ENCODE data around the gene OCA2.

The OCA2 gene

GRCh38 chr15:27885201-27885600, 213.9 kb downstream of the OCA2 start:
- Histone ChIP-seq H3K27me3 (replicated peaks) (no peaks in the 10 kb centered on the region), H3K36me3 (replicated peaks) (no peaks in the 10 kb centered on the region)
- in situ Hi-C loops (cut with HindIII; ENCODE audit: low pct_ligation_motif_present, low sequenced_read_pairs): no loop called here

GRCh38 chr15:27884726-27885125, 214.4 kb downstream of the OCA2 start:
- no peak for TF ChIP-seq CTCF (IDR thresholded peaks at IDR 0.05; ENCODE audit: low read depth, low read length, missing control alignments)
- no peak overlapping the region for H3K4me3 ChIP-seq (ENCODE audit: low read depth, low read length)
- DNase-seq: no peak
- in situ Hi-C loops (cut with HindIII; ENCODE audit: low pct_ligation_motif_present, low sequenced_read_pairs): no loop called here
- no peak overlapping the region for H3K27ac ChIP-seq
- no peaks in the 10 kb centered on the region for H3K36me3 ChIP-seq (replicated peaks)
- H3K27me3 ChIP-seq (replicated peaks): no peaks in the 10 kb centered on the region

More at GRCh38 chr15:27885201-27885600, 213.9 kb downstream of the OCA2 start:
- DNase-seq: no peak
- H3K27ac ChIP-seq: no peak overlapping the region
- TF ChIP-seq CTCF (IDR thresholded peaks at IDR 0.05; ENCODE audit: low read depth, low read length, missing control alignments): no peak
- H3K4me3 ChIP-seq (ENCODE audit: low read depth, low read length): no peak overlapping the region

GRCh38 chr15:27878841-27879240, 220.3 kb downstream of the OCA2 start:
- no peak for TF ChIP-seq CTCF (IDR thresholded peaks at IDR 0.05; ENCODE audit: low read depth, low read length, missing control alignments)
- in situ Hi-C loops (cut with HindIII; ENCODE audit: low pct_ligation_motif_present, low sequenced_read_pairs): no loop called here
- no peak for DNase-seq
- Histone ChIP-seq H3K36me3 (replicated peaks) (no peaks in the 10 kb centered on the region), H3K27me3 (replicated peaks) (no peaks in the 10 kb centered on the region), H3K27ac (no peak overlapping the region), H3K4me3 (ENCODE audit: low read depth, low read length) (no peak overlapping the region)

GRCh38 chr15:27873828-27874227, 225.3 kb downstream of the OCA2 start:
- no peak overlapping the region for H3K4me3 ChIP-seq (ENCODE audit: low read depth, low read length)
- no peaks in the 10 kb centered on the region for H3K27me3 ChIP-seq (replicated peaks)
- no peaks in the 10 kb centered on the region for H3K36me3 ChIP-seq (replicated peaks)
- H3K27ac ChIP-seq: no peak overlapping the region
- no peak for TF ChIP-seq CTCF (IDR thresholded peaks at IDR 0.05; ENCODE audit: low read depth, low read length, missing control alignments)
- in situ Hi-C loops (cut with HindIII; ENCODE audit: low pct_ligation_motif_present, low sequenced_read_pairs): no loop called here
- DNase-seq: no peak

- H3K27ac ChIP-seq: no peak overlapping the region
- H3K36me3 ChIP-seq (replicated peaks): no peaks in the 10 kb centered on the region
- H3K27me3 ChIP-seq (replicated peaks): no peaks in the 10 kb centered on the region
- TF ChIP-seq CTCF (IDR thresholded peaks at IDR 0.05; ENCODE audit: low read depth, low read length, missing control alignments): no peak
- DNase-seq: no peak
- no peak overlapping the region for H3K4me3 ChIP-seq (ENCODE audit: low read depth, low read length)
- in situ Hi-C loops (cut with HindIII; ENCODE audit: low pct_ligation_motif_present, low sequenced_read_pairs): no loop called here
Observed at GRCh38 chr15:27873039-27873438, 226.1 kb downstream of the OCA2 start.

- H3K27me3 ChIP-seq (replicated peaks): no peaks in the 10 kb centered on the region
- no peak for TF ChIP-seq CTCF (IDR thresholded peaks at IDR 0.05; ENCODE audit: low read depth, low read length, missing control alignments)
- no peaks in the 10 kb centered on the region for H3K36me3 ChIP-seq (replicated peaks)
- DNase-seq: no peak
- in situ Hi-C loops (cut with HindIII; ENCODE audit: low pct_ligation_motif_present, low sequenced_read_pairs): no loop called here
- no peak overlapping the region for H3K27ac ChIP-seq
- no peak overlapping the region for H3K4me3 ChIP-seq (ENCODE audit: low read depth, low read length)
Observed at GRCh38 chr15:27872355-27872754, 226.8 kb downstream of the OCA2 start.
